GM19324 (cell line): ENCODE results near the gene IFITM1.
"Not testable (repeated sequence)": the region's sequence is repeated elsewhere in the genome, so short reads cannot be mapped to it uniquely, and the experiment has no call there.

Experiments used
- ATAC-seq: cut with Tn5 transposase; IDR thresholded peaks from one replicate; pipeline ENCODE4 v1.9.1; 2021; ENCODE audit warnings: mild to moderate bottlenecking, moderate library complexity; ENCODE audit not compliant: unreplicated experiment, low FRiP score

IFITM1 gene

DNA sequence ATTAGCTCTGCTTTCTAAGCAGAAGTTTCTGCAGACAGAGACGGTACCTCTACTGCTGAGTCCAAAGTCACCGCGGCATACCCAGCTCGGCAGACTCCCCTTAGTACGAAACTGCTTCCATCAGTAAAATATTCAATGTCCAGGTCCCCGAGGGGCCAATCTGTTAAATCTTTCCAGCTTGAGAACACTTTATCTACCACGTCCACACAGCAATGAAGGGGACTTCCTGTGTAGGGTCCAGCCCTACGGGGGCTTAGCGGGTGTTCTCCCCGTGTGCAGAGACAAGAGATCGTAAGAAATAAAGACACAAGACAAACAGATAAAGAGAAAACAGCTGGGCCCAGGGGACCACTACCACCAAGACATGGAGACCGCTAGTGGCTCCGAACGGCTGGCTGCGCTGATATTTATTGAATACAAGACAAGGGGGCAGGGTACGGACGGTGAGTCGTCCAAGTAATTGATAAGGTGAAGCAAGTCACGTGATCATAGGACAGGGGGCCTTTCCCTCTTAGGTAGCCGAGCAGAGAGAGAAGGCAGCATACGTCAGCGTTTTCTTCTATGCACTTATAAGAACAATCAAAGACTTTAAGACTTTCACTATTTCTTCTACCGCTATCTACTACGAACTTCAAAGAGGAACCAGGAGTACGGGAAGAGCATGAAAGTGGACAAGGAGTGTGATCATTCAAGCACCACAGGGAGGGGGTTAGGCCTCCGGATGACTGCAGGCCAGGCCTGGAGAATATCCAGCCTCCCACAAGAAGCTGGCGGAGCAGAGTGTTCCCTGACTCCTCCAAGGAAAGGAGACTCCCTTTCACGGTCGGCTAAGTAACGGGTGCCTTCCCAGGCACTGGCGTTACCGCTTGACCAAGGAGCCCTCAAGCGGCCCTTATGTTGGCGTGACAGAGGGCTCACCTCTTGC, 11.0 kb downstream of the IFITM1 start:
- ATAC-seq, result not testable (repeated sequence)

DNA sequence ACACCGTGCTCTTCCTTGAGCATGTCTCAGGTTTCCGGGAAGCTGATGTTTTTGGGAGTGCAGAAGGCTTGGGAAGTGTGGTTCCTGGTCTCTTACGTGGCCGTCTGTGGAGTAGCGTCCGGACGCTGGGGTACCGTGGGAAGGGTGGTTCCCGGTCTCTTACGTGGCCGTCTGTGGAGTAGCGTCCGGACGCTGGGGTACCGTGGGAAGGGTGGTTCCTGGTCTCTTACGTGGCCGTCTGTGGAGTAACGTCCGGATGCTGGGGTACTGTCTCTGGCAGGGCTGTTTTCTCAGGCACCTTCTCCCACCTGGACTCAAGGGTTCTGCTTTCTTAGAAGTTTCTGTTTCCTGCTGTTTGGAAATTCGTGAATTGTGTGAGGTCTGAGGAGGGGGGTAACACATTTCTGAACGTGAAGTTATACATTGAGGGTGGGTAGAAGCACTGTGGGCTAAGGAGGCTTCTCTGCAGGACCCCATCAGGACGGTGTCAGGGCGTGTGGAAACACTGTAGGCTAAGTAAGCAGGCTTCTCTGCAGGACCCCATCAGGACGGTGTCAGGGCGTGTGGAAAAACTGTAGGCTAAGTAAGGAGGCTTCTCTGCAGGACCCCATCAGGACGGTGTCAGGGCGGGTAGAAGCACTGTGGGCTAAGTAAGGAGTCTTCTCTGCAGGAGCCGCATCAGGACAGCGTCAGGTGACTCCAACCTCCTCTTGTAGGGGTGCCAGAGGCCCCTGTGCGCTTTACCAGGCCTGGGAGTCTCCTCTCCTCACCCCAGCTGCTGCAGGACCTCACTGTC, 12.2 kb downstream of the IFITM1 start:
- no peak for ATAC-seq

DNA sequence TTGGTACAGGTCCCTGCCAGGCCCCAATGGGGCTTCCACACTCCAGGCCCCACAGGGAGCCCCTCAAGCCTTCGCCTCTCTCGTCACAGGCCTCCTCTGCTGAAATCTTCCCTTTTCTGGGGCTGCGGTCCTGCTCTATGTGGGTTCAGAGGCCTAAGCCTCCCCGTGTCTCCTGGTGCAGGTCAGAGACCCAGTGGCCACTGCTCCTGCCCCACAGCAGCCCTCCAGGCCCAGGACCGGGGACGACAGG, 12.7 kb downstream of the IFITM1 start:
- no peak for ATAC-seq

DNA sequence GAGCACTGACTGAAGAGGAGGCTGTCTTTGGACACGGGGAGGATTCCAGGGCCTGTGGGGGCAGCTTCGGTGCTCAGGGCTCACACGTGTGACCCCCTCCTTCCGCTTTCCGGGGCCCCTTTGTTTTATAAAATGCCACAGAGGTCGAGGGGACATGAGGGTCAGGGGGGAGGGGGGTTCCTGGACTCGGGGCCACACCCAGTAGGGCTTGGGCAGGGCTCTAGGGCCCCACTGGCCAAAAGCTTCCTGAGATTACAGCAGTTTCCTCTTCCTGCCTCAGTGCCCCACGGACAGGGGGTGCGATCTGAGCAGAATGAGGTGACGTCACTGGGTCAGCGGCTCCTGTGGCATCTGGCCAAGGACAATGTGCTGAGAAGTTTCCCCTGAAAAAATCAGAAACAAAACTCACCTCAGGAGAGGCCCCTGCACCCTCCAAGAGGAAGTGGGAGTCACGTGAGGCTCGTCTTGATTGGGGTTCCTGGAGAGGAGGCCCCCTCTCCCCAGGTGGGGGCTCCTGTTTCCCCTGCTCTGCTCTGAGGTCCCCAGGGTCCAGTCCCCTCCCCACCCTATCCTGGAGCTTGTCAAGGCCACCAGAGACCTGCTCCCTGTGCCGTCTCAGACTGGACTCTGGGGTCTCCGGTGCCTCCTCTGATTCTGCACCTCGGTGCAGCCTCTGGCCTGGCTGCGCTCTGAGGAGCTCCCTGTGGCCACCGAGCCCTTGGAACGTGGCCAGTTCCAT, 13.2 kb downstream of the IFITM1 start:
- ATAC-seq, result no peak

DNA sequence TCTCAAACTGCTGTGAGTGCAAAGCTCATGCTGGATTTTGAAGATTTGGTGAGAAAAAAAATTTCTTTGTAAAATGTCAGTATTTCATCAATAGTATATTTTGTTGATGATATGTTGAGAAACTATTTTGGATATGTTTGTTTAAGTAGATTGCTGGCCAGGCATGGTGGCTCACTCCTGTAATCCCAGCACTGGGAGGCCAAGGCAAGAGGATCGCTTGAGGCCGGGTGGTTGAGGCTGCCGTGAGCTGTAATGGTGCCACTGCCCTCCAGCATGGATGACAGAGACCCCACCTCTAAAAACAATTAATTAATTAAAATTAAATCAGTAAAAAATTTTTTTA, 13.7 kb downstream of the IFITM1 start:
- no peak for ATAC-seq

DNA sequence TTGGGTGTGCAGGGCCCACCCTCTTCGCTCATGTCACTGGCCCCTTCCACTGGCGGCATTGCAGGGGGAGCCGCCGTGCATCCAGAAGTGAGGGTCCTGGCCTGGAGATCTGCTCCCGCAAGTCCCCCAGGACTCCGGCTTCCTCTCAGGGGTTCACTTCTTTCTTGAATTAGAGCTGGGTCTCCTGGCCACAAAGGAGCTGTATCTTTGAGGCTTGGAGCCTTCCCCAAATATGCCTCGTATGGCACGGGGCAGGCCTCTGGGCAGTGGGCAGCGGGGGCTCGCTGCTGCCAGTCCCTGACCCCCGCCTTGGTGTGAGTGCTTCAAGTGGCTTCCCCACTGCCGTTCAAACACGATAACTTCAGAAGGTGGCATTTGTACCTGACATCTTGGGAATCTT, 14.2 kb downstream of the IFITM1 start:
- ATAC-seq, result no peak

DNA sequence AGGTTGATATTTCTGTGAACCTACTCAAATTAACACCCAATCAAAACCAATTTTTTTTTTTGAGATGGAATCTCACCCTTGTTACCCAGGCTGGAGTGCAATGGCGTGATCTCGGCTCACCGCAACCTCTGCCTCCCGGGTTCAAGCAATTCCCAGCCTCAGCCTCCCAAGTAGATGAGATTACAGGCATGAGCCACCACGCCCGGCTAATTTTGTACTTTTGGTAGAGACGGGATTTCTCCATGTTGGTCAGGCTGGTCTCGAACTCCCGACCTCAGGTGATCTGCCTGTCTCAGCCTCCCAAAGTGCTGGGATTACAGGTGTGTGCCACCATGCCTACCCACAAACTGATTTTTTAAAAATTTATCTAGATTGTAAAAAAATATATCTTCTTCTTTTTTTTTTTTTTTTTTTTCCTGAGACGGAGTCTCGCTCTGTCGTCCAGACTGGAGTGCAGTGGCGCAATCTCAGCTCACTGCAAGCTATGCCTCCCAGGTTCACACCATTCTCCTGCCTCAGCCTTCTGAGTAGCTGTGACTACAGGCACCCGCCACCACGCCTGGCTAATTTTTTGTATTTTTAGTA, 14.8 kb downstream of the IFITM1 start:
- ATAC-seq, result not testable (repeated sequence)

DNA sequence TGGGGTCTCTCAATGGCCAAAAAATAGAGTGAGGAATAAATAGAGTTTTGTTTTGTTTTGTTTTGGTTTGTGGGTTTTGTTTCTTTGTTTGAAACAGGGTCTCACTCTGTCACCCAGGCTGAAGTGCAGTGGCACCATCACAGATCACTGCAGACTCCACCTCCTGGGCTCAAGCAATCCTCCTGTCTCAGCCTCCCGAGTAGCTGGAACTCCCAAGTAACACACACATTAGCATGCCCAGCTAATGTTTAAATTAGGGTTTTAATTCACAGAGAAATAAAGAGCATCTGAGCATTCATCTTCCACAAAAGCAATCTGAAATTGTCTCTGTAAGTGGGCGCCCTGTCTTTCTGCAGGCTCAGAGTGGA, 16.0 kb downstream of the IFITM1 start:
- no peak for ATAC-seq

DNA sequence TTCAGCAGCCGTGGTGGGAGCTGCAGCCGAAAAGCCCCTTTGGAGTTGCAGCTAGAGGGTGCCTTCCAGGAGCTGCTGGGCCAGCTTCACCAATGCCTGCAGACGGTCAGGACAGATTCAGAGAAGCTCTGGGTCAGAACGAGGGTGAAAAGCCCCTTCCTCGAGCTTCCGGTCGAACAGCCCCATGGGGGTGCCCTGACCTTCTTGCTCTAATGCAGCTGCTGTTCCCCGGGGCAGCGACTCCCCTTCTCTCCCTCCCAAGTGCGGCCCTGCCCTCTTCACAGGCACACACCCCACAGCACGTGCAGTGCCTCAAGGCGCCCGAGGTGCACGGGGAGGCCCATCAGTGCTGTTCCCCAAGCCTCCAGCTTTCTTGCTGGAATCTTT, 16.5 kb downstream of the IFITM1 start:
- no peak for ATAC-seq

DNA sequence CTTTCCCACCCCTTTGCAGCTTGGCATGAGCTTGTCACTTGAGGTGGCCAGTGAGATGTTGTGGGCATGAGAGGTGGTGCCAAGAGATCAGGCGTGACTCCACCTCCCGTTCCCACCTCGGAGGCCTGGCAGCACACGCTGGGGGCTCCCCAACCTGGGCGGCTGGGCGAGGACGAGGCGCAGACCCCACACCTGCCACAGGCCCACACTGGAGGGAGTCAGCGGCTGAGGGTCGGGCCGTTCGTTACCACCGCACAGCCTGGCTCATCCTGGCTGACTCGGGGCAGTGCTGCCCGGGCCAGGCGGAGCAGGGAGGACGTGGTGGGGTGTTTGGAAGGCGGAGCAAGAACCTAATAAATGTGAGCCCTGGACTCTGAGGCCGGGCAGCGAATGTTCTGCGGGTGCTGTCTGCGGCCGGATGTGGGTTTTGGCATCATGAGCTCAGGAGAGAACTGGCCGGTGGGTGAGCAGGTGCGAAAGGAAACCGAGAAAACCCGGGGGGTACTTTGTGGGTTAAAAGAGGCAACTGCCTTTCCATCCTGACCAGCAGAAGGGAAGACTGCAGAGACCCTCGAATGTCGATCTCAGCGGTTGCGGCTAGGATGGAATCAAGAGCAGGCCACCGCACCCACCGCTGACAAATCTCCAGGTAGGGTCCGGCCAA, 17.0 kb downstream of the IFITM1 start:
- peak; percentile 61 for ATAC-seq

DNA sequence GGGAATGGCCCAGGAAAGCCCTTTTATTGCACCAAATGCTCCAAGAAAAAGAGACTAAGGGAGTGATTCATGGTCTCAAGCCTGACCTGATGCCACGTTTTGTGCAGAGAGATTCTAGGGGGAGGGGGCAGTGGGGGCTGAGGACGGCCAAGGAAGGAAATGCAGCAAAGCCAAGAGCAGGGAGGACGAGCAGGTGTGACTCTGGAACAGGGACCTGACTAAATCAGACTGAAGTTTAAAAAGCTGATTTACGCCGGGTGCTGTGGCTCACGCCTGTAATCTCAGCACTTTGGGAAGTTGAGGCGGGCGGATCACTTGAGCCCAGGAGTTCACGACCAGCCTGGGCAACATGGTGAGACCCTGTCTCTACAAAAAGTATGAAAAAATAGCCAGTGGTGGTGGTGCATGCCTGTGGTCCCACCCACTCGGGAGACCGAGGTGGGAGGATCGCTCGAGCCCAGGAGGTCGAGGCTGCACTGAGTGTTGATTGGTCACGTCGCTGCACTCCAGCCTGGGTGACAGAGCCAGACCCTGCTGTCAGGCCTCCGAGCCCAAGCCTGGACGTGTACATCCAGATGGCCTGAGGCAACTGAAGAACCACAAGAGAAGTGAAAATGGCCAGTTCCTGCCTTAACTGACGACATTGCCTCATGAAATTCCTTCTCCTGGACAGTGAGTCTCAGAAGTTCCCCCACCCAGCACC, 17.7 kb downstream of the IFITM1 start:
- peak; percentile 10 for ATAC-seq

DNA sequence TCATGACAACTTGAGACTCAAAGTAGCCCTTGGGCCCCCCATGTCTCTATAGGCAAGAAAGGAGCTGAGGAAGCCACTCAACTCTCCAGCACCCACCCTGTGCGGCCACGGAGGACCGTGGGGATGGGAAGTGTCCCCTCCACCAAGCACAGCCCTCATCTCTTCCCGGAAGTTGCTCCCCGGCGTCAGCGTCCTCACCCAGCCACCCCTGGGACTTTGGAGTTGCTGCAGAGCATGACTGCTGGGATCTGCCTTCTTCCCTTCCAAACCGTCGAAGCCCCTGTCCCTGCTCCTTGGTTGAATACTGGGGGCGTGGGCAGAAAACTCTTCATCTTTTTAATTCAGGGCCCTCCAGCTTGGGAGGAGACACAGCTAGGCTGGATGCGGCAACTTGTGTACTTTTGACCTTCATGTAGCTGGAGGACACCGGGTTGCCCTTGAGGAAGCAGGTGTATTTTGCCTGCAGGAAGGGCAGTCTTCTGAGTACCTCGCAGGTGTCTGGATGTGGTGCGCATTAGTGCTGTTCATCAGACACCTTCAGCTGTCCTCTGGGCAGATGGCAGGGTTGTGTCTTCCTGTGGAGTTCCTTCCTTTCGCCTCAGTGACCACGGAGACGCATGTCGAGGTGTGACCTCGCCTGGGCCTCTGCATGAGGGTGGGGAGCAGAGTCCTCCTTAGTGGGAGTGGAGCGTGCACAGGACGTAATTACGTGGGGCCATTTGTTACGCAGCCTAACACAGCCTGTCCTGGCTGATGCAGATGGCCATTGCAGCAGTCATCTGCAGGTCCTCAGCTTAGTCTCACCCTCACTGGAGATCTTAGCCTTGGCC, 19.0 kb downstream of the IFITM1 start:
- ATAC-seq, result no peak

DNA sequence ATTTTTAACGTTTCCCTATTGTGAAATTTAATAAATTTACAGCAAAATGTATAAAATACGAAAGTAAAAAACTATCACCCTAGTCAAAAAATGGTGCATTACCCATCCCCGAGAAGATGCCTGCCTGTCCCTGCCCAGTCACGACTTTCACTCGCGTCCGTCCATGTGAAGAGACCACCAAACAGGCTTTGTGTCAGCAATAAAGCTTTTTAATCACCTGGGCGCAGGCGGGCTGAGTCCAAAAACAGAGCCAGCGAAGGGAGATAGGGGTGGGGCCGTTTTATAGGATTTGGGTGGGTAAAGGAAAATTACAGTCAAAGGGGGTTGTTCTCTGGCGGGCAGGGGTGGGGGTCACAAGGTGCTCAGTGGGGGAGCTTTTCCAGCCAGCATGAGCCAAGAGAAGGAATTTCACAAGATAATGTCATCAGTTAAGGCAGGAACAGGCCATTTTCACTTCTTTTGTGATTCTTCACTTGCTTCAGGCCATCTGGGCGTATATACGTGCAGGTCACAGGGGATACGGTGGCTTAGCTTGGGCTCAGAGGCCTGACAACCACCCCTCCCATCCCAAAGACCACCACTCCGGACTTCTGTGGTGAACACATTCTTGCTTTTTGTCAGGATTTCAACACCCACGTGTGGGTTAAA, 19.9 kb downstream of the IFITM1 start:
- not testable (repeated sequence) for ATAC-seq

DNA sequence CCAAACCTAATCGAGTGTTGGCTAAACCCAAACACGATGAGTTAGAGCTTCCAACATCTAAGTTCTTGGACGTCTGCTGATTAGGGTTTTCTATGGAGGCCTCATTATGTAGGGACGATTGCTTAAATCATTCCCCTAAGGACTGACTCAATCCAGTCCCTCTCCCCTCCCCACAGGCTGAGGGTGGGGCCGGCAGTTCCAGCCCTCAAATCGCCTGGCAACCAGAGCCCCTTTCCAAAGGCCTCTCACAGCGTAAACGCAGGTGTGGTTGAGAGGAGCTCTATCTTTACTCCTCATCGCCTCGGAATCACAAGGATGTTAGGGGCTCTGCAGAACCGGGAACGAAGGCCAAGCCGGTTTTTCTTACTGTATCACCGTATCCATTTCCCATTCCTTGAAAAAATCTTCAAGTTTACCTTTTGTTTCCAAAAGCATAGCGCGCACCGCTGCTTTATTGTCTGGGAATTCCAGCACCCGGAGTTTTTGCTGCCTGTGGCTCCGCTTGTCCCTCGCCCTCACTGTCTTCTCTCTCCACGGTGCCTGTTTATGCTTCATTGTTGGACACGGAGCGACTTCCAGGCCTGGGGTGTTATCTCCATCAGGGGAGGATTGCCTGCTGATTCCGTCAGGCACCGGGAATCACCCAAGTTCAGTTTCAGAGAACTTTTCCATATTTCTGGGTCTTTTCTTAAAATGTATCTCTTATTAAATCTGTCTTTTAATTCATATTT, 20.6 kb downstream of the IFITM1 start:
- no peak for ATAC-seq

DNA sequence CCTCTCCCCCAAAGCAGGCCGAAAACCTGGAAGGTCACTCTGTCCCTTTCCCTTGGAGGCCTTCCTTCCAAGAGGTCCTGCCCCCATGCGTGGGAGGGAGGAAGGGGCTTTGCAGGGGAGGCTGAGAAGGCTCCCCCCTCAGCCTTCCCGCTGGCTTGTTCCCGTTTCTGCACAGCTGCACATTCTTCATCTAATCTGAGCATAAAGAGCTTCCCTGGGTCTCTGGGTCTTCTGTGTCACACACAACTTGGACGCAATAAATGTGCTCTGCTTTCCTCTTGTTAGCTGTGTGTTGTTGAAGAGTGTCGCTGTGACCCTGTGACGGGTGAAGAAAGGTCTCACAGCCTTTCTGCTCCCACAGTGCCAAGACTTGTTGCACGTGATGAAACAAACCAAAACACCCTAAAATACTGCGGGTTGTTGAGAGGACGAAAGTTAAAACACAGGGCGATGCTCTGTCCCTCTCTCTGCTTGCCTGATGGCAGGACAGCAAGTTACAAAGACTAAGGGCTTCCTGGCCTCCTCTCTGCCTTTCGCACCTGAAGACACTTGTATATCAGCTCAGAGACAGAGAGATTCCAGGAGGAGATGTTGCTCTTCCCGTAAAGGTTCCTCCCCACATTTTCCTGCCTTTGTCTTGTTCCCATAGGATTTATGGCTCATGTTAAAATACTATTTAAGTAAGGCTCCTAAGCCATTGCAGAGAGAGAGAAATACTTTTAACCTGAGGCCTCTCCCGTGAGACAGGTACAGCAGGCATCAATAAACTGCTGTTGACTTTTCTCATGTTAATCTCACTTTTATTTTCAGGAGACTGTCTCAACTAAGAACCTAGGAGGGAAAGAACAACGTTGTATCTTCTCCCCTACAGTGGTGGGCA, 22.2 kb downstream of the IFITM1 start:
- ATAC-seq, result no peak

DNA sequence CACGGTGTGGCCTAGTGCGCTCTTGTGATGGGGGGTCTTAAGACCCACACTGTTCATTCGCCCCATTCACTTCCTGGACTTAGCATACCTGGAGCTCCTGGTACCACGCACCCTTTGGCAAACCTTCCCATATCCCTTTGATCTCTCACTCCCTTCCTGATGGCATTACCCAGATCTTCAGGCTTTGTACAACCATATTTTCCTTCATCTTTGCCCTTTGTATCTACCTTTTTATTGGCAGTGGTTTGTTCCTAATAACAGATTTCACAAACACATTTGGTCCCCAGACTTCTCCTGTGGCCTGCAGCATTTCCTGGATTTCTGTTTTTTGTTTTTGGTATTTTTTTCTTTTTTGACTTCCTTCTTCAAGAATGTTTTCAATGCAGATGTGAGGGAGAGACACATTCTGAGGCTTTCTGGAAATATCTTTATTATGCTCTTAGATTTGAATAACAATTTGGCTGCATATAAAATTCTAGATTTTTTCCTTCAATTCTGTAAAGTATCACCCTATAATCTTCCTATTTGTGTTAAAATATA, 22.9 kb downstream of the IFITM1 start:
- no peak for ATAC-seq

DNA sequence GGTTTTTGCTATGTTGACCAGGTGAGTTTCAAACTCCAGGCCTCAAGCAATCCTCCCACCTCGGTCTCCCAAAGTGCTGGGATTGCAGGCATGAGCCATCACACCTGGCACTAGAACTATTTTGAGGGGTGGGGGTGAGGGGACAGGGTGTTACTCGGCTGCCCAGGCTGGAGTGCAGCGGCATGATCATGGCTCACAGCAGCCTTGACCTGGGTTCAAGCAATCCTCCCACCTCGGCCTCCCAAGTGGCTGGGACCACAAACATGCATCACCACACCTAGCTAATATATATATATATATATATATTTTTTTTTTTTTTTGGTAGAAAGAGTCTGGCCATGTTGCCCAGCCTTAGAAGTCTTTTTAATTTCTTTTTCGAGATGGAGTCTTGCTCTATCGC, 23.9 kb downstream of the IFITM1 start:
- no peak for ATAC-seq
